K562 (cell line): ENCODE data around the gene KAT6B. TPM values are rescaled to one million over a fixed set of nuclear protein-coding genes. Genes with fewer than 3 reads are reported as not detected.

ENCODE experiments used
- ADNP ChIP-seq: fragments of 200-800 bp; sonication (Bioruptor generic); IDR thresholded peaks from 2 replicates; pipeline ENCODE4 v1.6.1; 2016; ENCODE audit warnings: missing genetic modification characterization, missing compliant biosample characterization
- CTBP1 ChIP-seq: fragments of 450-650 bp; IDR thresholded peaks from 2 replicates; pipeline ENCODE4 v1.6.1; 2016; ENCODE audit warnings: borderline replicate concordance
- DEAF1 ChIP-seq: fragments of 450-650 bp; formaldehyde crosslinking; IDR thresholded peaks from 2 replicates; pipeline ENCODE4 v1.4.0; 2020; ENCODE audit warnings: mild to moderate bottlenecking, moderate library complexity
- MAX ChIP-seq: sonication (generic); formaldehyde crosslinking; IDR thresholded peaks from 2 replicates; pipeline ENCODE4 v1.9.0; 2022; ENCODE audit warnings: mild to moderate bottlenecking, missing genetic modification reagents
- MNT ChIP-seq, 2 experiments: fragments of 450-650 bp; conservative IDR thresholded peaks; 2 replicates each; pipeline ENCODE4 v1.6.1; 2017; ENCODE audit warnings: mild to moderate bottlenecking in 2 of 2, moderate library complexity in 2 of 2
- MYC ChIP-seq, 2 experiments: fragments of 250-450 bp in 1 of 2; sonication (Bioruptor Pico) in 1 of 2; IDR thresholded peaks; 2 replicates each; pipeline versions ENCODE4 v1.5.1 to v1.6.1; 2012 to 2021; ENCODE audit warnings: low read depth in 2 of 2, borderline replicate concordance in 1 of 2, improper control_type of control experiment in 1 of 2, low read length in 1 of 2, mild to moderate bottlenecking in 1 of 2, moderate library complexity in 1 of 2
- NCOR1 ChIP-seq: fragments of 450-650 bp; IDR thresholded peaks from 2 replicates; pipeline ENCODE4 v1.6.1; 2016; ENCODE audit warnings: mild to moderate bottlenecking, moderate library complexity
- PBX2 ChIP-seq, 2 experiments: IDR thresholded peaks in 1 of 2; conservative IDR thresholded peaks in 1 of 2; 2 replicates each; pipeline ENCODE4 v1.6.1; 2016; ENCODE audit warnings: low read depth in 2 of 2, mild to moderate bottlenecking in 1 of 2, missing compliant biosample characterization in 1 of 2, missing genetic modification characterization in 1 of 2, moderate library complexity in 1 of 2
- POLR2AphosphoS5 ChIP-seq: IDR thresholded peaks from 2 replicates; pipeline ENCODE4 v1.6.1; 2011; ENCODE audit warnings: mild to moderate bottlenecking, low read depth, low read length, moderate library complexity; ENCODE audit not compliant: control insufficient read depth, insufficient read depth
- TCF3 ChIP-seq: sonication (generic); formaldehyde crosslinking; IDR thresholded peaks from 2 replicates; pipeline ENCODE4 v1.4.0; 2020; ENCODE audit warnings: mild to moderate bottlenecking, missing genetic modification reagents
- TFAP4 ChIP-seq: sonication (generic); formaldehyde crosslinking; IDR thresholded peaks from 2 replicates; pipeline ENCODE4 v1.8.0; 2022; ENCODE audit warnings: missing genetic modification reagents, mild to moderate bottlenecking, moderate library complexity, borderline replicate concordance
- VEZF1 ChIP-seq: fragments of 200-800 bp; sonication (Bioruptor generic); IDR thresholded peaks from 2 replicates; pipeline ENCODE4 v1.6.1; 2017; ENCODE audit warnings: missing genetic modification characterization, missing compliant biosample characterization
- ZNF324 ChIP-seq: fragments of 250-450 bp; sonication (Bioruptor Pico); IDR thresholded peaks from 2 replicates; pipeline ENCODE4 v1.4.0; 2020; ENCODE audit warnings: mild to moderate bottlenecking
- ZNF639 ChIP-seq, 2 experiments: fragments of 200-800 bp in 1 of 2; sonication (Bioruptor generic) in 1 of 2; sonication (generic) in 1 of 2; formaldehyde crosslinking in 1 of 2; IDR thresholded peaks in 1 of 2; conservative IDR thresholded peaks in 1 of 2; 2 replicates each; pipeline versions ENCODE4 v1.5.0 to v1.6.1; 2016 to 2020; ENCODE audit warnings: missing compliant biosample characterization in 1 of 2, missing genetic modification characterization in 1 of 2, missing genetic modification reagents in 1 of 2
- polyA plus RNA-seq, 8 experiments: library from polyadenylated mRNA; depleted of rRNA in 4 of 8; stranded (reverse) in 5 of 8; unstranded in 3 of 8; fragments of >200 nt; fragmentation: Nextera tagmentation in 2 of 8; fragmentation: Illumina TruSeq in 1 of 8; extraction: Ambion mirVana in 2 of 8; extraction: Trizol in 1 of 8; gene quantifications; 2 replicates each; pipeline versions ENCODE4 v1.2.1 to v1.2.3, GENCODE V29; 2011 to 2014; ENCODE audit warnings: inconsistent platforms in 1 of 8, missing spikeins in 1 of 8
- total RNA-seq, 7 experiments: library from RNA; depleted of rRNA in 6 of 7; stranded (reverse); fragments of >200 nt in 6 of 7; fragmentation: Illumina TruSeq in 2 of 7; extraction: Trizol in 2 of 7; gene quantifications; 2 replicates each; pipeline versions ENCODE4 v1.2.1 to v1.2.3, GENCODE V29; 2011 to 2021; ENCODE audit warnings: low replicate concordance in 1 of 7

The KAT6B gene
- total and polyA plus RNA-seq, 9 of the 15 experiments (the other 6 are each of a cell fraction or from before 2014, with no cell fraction given) = 1.4 to 9.2 (median 6.8) TPM

- TF ChIP-seq DEAF1 (CRISPR knock-in tag) (0 out of 2 replicates have a peak, but pooled peaks have one; percentile 8), VEZF1 (CRISPR knock-in tag) (peak; percentile 72), ADNP (tag) (no peak), ZNF639 (CRISPR knock-in tag; conservative IDR thresholded peaks at IDR 0.05 in 1 of 2, IDR thresholded peaks at IDR 0.05 in 1 of 2) (peak in 1 of 2 experiments; percentile 43; a peak in 1 of 4 replicates), MAX (CRISPR knock-in tag) (0 out of 2 replicates have a peak, but pooled peaks have one; percentile 39), CTBP1 (peak; percentile 16; the same call in 1 of the 2 replicates), MNT (conservative IDR thresholded peaks at IDR 0.05) (peak; percentile 31 to 51; a peak in 1 of 4 replicates), TFAP4 (peak; percentile 87), TCF3 (CRISPR knock-in tag) (peak; percentile 70), ZNF324 (CRISPR knock-in tag) (no peak), PBX2 (CRISPR knock-in tag; IDR thresholded peaks at IDR 0.05; ENCODE audit: low read depth) (no peak), PBX2 (tag; conservative IDR thresholded peaks at IDR 0.05; ENCODE audit: low read depth) (peak; percentile 75), POLR2AphosphoS5 (0 out of 2 replicates have a peak, but pooled peaks have one; percentile 39), NCOR1 (peak; percentile 51; the same call in 1 of the 2 replicates), MYC (IDR thresholded peaks at IDR 0.05; ENCODE audit: low read depth, low read length) (peak; percentile 48), MYC (CRISPR knock-in tag; IDR thresholded peaks at IDR 0.05; ENCODE audit: borderline replicate concordance, low read depth) (no peak)
Measured at GRCh38 chr10:74921744-74922143, 95.3 kb downstream of the KAT6B start (continued).
